ENCODE measurements around the gene MFGE8. TPM values are rescaled to one million over a fixed set of nuclear protein-coding genes. Genes with fewer than 3 reads are reported as not detected.

Gene MFGE8
- total RNA-seq, 1 experiment from 2014 or later: 35.5 TPM

DNA sequence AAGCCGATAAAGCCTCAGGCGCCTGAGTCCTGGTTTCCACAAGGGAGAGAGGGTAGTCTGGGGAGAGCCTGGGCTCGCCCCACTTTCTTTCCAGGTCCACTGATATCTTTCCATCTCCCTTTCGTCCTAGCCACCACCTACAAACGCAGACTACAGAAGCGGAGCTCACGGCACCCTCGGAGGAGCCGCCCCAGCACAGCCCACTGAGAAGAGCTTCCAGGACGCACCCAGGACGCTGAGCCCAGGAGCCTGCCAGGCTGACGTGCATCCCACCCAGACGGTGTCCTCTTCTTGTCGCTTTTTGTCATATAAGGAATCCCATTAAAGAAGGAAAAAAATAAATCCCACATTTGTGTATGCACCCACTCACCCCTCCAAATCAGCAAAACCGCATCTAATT lies 38.9 kb downstream of the MFGE8 start:
- no peak overlapping the region for H3K4me3 Mint-ChIP-seq (ENCODE audit: low read depth, unreplicated experiment)
- no peak overlapping the region for H3K27ac Mint-ChIP-seq (ENCODE audit: unreplicated experiment)
- no TSS peak for BruUV-seq (replicated peaks)
- DNase-seq: no peak
- H3K27me3 Mint-ChIP-seq (ENCODE audit: unreplicated experiment): peaks cover 63% of the 10 kb centered on the region
- intact Hi-C loops (cut with micrococcal nuclease; ENCODE audit: unreplicated experiment): no loop called here
- no peaks in the 10 kb centered on the region for H3K9me3 Mint-ChIP-seq (ENCODE audit: low read depth, unreplicated experiment)
- CTCF ChIA-PET: interaction anchor here (1.4 kb wide), 1 partner anchor 9 kb away, joined by 4 read pairs; no protein-coding TSS in a partner anchor
- no peak for TF ChIP-seq CTCF (IDR thresholded peaks at IDR 0.05; ENCODE audit: unreplicated experiment)
- no peaks in the 10 kb centered on the region for H3K4me1 Mint-ChIP-seq (ENCODE audit: low read depth, unreplicated experiment)
- peaks cover 5% of the 10 kb centered on the region for H3K36me3 Mint-ChIP-seq (ENCODE audit: insufficient read depth, unreplicated experiment)

GRCh38 chr15:88873786-88874185 lies 39.4 kb downstream of the MFGE8 start:
- CTCF ChIA-PET: interaction anchor here (1.4 kb wide), 1 partner anchor 10 kb away, joined by 4 read pairs; no protein-coding TSS in a partner anchor
- H3K27me3 Mint-ChIP-seq (ENCODE audit: unreplicated experiment): peaks cover 68% of the 10 kb centered on the region
- intact Hi-C loops (cut with micrococcal nuclease; ENCODE audit: unreplicated experiment): no loop called here
- H3K27ac Mint-ChIP-seq (ENCODE audit: unreplicated experiment): no peak overlapping the region
- no peak for DNase-seq
- no peak for TF ChIP-seq CTCF (IDR thresholded peaks at IDR 0.05; ENCODE audit: unreplicated experiment)
- H3K4me1 Mint-ChIP-seq (ENCODE audit: low read depth, unreplicated experiment): no peaks in the 10 kb centered on the region
- peaks cover 5% of the 10 kb centered on the region for H3K36me3 Mint-ChIP-seq (ENCODE audit: insufficient read depth, unreplicated experiment)
- BruUV-seq (replicated peaks): no TSS peak
- H3K4me3 Mint-ChIP-seq (ENCODE audit: low read depth, unreplicated experiment): no peak overlapping the region
- no peaks in the 10 kb centered on the region for H3K9me3 Mint-ChIP-seq (ENCODE audit: low read depth, unreplicated experiment)

- BruUV-seq (replicated peaks): no TSS peak
- DNase-seq: no peak
- CTCF ChIA-PET: interaction anchor here (0.6 to 1.1 kb wide), 2 partner anchors 8 to 234 kb away, joined by 3 to 6 read pairs; partner anchors contain the start of gene ISG20
- H3K27ac Mint-ChIP-seq (ENCODE audit: unreplicated experiment): no peak overlapping the region
- intact Hi-C loops (cut with micrococcal nuclease; ENCODE audit: unreplicated experiment): no loop called here
- no peak for TF ChIP-seq CTCF (IDR thresholded peaks at IDR 0.05; ENCODE audit: unreplicated experiment)
- no peaks in the 10 kb centered on the region for H3K9me3 Mint-ChIP-seq (ENCODE audit: low read depth, unreplicated experiment)
- no peak overlapping the region for H3K4me3 Mint-ChIP-seq (ENCODE audit: low read depth, unreplicated experiment)
- peaks cover 5% of the 10 kb centered on the region for H3K36me3 Mint-ChIP-seq (ENCODE audit: insufficient read depth, unreplicated experiment)
- peaks cover 79% of the 10 kb centered on the region for H3K27me3 Mint-ChIP-seq (ENCODE audit: unreplicated experiment)
- no peaks in the 10 kb centered on the region for H3K4me1 Mint-ChIP-seq (ENCODE audit: low read depth, unreplicated experiment)
Observed at GRCh38 chr15:88872706-88873105, 40.5 kb downstream of the MFGE8 start.

GRCh38 chr15:88872106-88872505 lies 41.1 kb downstream of the MFGE8 start:
- BruUV-seq (replicated peaks): no TSS peak
- CTCF ChIA-PET: interaction anchor here (1.0 to 1.1 kb wide), 2 partner anchors 9 kb away, joined by 3 read pairs; no protein-coding TSS in a partner anchor
- H3K4me1 Mint-ChIP-seq (ENCODE audit: low read depth, unreplicated experiment): no peaks in the 10 kb centered on the region
- intact Hi-C loops (cut with micrococcal nuclease; ENCODE audit: unreplicated experiment): no loop called here
- no peak overlapping the region for H3K27ac Mint-ChIP-seq (ENCODE audit: unreplicated experiment)
- TF ChIP-seq CTCF (IDR thresholded peaks at IDR 0.05; ENCODE audit: unreplicated experiment): no peak
- no peak overlapping the region for H3K4me3 Mint-ChIP-seq (ENCODE audit: low read depth, unreplicated experiment)
- DNase-seq: no peak
- peaks cover 85% of the 10 kb centered on the region for H3K27me3 Mint-ChIP-seq (ENCODE audit: unreplicated experiment)
- peaks cover 5% of the 10 kb centered on the region for H3K36me3 Mint-ChIP-seq (ENCODE audit: insufficient read depth, unreplicated experiment)
- no peaks in the 10 kb centered on the region for H3K9me3 Mint-ChIP-seq (ENCODE audit: low read depth, unreplicated experiment)
